ENCODE results near the gene SLC38A10.
A peak's percentile ranks its signal among the peaks of the same experiment; 100 is the strongest.
"Not testable (repeated sequence)": the region's sequence is repeated elsewhere in the genome, so short reads cannot be mapped to it uniquely, and the experiment has no call there.

SLC38A10 gene

DNA sequence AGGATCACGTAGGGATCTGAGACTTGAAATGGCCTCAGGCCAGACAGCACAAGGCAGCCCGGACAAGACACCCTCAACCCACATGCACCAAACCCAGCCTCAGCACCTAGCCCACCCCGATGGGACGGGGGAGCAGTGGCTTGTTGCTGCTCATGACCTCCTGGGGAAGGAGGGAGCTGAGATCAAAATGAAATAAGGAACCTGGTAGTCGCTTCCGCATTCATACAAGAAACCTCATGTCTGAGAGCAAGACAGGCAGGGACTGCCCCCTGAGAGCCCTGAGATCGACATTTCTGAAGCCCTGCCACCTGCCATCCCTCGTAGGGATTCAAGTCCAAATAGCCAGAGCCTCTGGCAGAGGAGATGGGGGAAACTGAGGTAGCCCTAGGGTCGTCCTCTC, 66.7 kb downstream of the SLC38A10 start:
- peak; percentile 51 for DNase-seq (ENCODE audit: low spot score)

DNA sequence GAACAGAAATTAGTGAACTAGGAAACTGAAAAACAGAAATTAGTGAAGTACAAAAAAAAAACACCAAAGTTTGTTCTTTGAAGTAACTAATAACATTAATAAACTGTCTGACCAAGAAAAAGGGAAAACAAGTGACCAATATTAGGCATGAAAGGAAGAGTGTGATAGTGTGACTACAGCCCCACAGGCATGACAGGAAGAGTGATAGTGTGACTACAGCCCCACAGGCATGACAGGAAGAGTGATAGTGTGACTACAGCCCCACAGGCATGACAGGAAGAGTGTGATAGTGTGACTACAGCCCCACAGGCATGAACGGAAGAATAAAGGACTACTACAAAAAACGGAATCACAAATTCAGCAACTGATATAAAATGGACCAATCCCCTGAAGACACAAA, 67.5 kb downstream of the SLC38A10 start:
- DNase-seq (ENCODE audit: low spot score), result not testable (repeated sequence)

DNA sequence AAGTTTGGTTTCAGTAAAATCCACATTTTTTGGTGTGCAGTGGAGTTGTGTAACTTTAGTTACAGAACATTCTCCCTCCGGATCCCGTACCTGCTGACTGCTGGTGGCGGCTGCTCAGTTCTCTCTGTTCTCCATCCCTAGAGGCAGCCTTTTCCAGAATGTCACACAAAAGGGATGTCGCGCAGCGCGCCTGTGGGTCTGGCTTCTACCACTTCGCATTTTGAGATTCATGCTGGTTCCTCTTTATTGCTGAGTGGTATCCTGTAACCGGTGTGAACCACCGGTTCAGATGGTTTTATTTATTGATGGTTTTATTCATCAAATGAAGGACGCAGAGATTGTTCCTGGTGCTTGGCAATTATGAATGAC, 71.4 kb downstream of the SLC38A10 start:
- DNase-seq (ENCODE audit: low spot score), result no peak

DNA sequence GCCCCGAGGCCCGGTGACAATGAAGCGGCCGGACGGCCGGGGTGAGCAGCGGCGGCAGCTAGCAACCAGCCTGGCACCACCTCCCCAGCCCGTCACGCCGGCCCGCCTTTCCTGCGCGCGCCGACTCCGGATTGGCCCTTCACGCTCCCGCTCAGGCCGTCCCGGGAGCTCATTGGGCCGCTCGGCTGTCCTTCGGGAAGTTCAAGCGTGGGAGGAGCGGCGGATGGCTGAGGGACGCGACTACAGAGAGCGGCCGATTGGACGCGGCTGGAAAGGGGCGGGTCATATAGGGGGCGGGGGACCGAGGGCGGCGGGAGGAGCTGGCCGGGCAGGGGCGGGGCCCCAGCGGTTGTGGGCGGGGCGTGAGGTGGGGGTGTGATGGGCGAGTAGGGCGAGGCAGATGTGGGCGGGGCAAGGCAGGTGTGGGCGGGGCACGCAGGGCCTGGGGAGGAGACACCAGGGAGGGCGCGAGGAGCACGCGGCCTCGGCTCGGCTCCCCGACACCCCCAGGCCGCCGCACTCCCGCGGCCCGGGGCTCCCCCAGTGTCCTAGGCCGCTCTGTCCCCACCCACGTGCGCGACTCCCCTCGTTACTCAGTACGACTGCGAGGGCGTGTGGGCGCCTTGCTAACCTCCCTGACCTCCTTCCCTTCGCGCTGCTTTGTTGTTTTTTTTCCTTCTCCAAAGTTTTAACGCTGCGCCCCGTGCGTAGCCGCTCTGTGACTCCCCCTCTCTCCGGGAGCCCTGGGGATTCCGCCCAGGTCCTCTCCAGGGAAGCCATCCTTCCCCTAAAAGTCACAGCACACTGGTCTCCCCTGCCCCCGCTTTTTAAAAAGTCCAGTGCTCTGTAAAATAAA, 72.0 kb downstream of the SLC38A10 start, which contains the start of gene CEP131:
TSS of gene CEP131 (minus strand) at position 60 of the 856 bp plus-strand sequence. CDS start 2,909 bp downstream, outside the sequence.
- peak; percentile 98 for DNase-seq (ENCODE audit: low spot score)

DNA sequence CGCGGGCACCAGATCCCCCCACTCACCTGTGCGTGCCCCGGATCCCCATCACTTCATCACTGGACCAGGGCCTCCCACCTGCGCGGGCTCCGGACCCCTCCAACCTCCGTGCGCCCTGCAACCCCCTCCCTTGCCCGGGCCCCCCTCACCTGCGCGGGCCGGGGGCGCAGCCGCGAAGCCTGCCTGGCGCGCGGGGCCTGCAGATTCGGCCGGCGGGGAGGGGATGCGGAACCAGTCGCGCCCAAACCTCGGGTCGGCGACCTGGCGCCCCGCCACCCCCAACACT, 72.5 kb downstream of the SLC38A10 start:
- no peak for DNase-seq (ENCODE audit: low spot score)

DNA sequence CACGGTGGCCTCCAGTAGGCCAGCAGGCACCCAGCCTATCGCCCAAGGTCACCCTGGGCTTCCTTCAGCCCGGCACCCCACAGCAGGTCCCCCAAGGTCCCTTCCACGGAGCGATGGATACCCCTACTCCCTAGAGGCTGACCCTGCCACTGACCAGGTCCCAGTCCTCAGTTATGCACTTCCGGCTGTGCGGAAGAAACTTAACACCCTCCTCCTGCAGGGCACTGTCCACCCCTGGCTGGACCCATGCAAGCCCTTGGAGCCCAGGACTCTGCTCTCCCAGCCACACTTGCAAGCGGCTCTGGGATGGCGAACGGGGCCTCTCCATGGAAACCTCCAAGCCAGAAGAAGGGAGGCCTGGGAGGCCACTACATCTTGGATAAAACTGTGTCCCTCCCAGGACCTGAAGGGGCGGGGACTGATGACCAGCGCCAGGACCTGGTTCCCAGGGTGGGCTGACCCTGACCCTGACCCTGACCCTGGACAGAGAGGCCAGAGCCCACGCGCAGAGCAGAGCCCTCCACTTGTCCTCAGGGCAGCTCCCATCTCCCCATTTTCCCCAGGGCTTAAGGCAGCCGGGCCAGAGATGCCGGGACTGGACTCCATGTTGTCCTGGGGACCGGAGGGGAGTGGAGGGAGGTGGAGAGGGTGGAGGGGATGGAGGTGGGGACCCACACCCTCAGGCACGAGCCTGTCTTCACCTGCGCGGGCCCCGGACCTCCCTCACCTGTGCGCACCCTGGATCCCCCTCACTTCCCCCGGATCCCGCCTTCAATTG, 73.1 kb downstream of the SLC38A10 start:
- no peak for DNase-seq (ENCODE audit: low spot score)

DNA sequence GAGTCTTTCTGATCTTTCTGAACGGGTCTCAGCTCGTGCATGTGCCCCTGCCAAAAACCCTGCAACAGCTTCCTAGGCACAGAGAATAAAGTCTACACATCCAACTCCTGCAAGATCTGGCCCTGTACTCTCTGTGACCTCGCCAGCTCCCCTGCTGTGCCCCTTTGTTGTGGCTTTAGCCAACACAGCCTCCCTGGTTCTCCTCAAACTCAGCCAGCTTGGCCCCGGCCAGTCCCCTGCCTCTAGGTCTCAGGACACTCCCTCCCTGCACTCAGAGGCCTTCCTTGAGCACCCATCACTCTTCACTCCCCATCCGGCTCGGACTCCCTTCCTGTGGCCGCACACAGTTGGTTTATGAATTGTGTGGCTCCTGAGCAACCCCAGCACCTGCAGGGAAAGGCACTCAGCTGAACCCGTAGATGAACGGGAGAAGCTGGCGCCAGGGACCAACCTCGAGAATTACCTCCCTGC, 73.7 kb downstream of the SLC38A10 start:
- DNase-seq (ENCODE audit: low spot score), result no peak

DNA sequence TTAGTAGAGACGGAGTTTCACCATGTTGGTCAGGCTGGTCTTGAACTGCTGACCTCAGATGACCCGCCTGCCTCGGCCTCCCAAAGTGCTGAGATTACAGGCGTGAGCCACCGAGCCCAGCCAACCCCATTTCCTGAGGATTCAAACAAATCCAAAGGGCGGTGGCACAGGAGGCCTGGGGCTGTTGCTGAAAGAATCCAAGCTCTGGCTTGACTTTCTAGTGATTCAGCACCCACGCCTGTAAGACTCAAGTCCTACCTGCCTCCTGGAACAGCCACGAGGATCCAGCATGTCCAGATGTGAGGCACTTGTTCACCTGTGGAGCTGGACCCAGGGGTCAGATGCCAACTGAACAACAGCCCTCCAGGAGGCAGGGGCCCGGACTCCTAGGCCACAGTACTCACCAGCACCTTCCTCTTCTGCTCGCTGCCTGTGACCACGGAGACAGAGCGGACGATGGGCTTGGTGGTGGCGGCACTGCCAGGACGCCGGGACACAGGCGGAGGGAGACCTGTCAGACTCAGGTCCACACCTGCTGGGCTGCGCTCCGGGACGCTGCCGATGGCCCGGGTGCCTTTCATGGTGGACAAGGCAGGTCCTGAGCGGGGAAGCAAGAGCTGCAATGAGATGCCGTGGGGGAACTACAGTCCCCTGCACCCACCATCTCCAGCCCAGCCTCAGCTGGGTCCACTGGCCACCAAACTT, 75.5 kb downstream of the SLC38A10 start:
- DNase-seq (ENCODE audit: low spot score), result no peak

DNA sequence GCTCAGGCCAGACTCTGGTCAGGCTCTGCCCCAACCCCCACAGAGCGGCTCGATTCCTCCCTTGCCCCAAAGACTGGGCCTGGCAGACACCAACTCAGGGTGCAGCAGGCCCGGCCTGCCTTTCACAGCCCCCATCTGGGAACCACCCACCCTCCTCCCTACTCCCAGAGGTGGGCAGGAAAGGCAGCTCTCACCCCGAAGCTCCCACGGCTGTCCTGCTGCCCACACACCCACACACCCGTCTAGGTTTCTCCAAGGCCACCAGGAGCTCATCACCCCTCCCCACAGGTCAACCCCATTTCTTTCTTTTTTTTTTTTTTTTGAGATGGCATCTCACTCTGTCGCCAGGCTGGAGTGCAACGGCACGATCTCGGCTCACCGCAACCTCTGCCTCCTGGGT, 76.1 kb downstream of the SLC38A10 start:
- no peak for DNase-seq (ENCODE audit: low spot score)

DNA sequence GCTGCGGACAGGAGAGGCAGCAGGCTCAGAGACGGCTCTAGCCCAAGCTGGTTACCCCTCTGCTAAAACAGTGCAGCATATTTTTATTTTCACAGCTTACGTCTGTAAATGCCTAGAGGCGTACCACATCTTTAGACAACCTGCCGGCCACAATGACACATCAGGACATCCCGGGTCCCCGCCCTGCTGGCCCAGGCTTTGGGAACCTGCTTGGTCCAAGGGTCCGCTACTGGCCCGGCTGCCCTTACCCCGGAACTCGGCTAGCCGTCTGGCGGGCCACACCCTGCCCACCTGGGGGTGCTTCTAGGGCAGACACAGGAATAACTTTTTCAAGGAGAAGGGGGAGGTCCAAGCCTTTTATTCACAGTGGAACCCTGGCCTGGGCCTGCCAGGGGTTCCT, 76.6 kb downstream of the SLC38A10 start:
- no peak for DNase-seq (ENCODE audit: low spot score)

DNA sequence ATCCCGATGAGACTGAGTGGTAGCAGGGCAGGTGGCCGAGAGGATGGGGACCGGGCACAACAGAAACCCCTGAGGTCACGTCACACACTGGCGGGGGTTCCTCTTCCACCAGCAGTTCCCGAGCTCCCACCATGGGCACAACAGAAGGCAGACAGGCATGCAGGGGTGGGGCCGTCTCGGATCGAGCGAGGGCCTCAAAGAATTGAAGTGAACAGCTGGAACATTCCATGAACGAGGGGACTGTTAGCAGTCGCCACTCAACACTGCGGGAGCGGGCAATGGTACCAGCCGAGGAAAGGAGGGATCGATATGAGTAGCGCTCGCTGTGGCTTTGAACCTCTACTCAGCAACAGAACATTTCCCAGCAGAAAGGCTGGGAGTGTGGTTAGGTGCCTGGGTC, 77.6 kb downstream of the SLC38A10 start:
- DNase-seq (ENCODE audit: low spot score), result no peak

DNA sequence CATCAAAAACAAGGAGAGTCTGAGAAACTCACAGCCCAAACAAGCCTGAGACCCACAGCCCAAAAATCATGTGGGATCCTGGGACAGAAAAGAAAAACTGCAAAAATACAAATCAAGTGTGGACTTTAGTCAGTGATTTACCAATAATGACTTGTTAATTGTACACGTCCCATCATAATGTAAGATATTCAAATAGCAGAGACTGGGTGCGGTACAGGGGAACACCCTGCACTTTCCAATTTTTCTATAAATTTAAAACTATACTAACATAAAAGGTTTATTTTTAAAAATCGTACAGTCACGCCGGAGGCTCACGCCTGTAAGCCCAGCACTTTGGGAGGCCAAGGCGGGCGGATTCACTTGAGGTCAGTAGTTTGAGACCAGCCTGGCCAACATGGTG, 81.1 kb downstream of the SLC38A10 start:
- DNase-seq (ENCODE audit: low spot score), result no peak

DNA sequence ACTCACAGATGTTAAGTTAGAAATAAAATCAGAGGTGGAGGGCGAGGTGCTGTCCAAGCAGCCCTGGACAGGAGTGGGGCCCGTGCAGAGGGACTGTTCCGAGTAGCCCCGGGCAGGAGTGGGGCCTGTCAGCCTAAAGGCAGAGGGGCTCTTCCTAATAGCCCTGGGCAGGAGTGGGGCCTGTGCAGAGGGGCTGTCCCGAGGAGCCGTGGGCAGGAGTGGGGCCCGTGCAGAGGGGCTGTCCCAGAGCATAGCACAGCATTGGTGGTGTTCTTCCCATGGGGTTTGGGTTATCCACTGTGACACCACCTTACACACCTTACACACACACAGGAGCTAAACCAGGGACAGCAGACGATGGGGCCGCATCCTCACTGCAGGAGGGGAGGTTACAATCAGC, 82.7 kb downstream of the SLC38A10 start:
- no peak for DNase-seq (ENCODE audit: low spot score)

DNA sequence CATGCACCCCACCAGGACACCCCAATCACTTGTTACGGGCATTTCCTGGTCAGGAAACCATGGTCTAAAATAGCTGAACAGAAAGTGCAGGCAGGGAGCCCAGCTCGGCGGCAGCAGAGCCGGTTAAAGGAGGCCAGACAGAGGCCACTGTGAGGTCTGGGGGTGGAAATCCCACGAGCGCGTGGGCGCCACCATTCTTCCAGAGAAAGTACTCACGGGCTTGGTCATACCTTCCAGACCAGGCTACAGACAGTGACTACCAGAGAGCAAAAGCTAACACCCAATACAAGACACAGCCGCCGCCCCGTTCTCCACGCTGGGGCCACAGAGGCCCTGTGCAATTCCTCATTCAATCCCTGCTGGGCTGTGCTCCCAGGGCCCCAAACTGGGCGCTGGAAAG, 84.2 kb downstream of the SLC38A10 start:
- DNase-seq (ENCODE audit: low spot score), result no peak

DNA sequence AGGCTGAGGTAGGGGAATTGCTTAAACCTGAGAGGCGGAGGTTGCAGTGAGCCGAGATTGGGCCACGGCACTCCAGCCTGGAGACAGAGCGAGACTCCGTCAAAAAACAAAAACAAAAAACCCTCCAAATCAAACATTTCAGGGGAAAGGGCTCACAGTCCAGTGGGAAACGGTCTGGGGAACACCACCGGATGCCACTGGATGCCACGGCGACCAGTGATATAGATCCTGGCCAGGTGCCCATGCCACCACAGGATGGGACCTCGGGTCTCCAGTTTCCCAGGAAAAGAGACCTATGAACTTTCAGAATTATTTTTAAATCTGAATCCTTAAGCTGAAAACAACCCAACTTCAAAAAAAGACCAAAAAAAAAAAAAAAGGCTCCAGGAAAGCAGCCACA, 84.6 kb downstream of the SLC38A10 start:
- no peak for DNase-seq (ENCODE audit: low spot score)

DNA sequence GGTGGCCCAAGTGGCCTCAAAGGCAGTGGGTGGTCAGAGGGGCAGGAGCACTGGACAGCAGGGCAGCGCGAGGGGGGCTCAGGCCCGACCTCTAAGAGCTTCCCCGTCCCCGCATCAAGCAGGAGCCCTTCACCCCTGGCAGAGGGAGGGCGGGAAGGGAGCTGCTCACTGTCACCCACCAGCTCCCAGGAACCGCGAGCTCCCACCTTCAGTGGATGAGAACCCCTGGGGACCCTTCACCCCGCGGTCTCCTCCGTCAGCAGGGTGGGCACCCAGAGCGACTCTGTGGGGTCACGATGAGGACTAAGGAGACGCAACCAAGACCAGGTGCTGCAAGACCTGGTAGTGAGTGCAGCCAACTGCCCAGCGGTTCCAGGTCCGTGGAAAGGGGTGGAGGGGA, 86.0 kb downstream of the SLC38A10 start:
- no peak for DNase-seq (ENCODE audit: low spot score)

DNA sequence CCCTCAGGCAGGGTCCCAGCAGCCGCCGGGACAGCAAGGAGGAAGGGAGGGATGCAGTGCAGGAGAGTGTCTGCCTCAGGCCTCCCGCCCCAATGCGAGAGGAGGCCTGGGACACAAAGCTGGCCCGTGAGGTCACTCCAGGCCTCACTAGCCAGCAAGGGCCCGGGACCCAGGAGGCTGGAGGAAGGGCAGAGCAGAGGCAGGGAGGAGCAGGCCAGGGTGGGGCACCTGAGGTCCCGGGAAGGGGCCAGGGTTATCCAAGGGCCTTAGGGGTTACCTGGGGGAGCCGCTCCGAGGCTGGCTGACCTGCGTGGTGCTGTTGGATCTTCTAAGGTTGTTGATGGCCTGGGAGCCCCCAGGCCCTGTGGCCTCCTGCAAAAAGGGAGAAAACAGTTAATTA, 86.5 kb downstream of the SLC38A10 start:
- no peak for DNase-seq (ENCODE audit: low spot score)

DNA sequence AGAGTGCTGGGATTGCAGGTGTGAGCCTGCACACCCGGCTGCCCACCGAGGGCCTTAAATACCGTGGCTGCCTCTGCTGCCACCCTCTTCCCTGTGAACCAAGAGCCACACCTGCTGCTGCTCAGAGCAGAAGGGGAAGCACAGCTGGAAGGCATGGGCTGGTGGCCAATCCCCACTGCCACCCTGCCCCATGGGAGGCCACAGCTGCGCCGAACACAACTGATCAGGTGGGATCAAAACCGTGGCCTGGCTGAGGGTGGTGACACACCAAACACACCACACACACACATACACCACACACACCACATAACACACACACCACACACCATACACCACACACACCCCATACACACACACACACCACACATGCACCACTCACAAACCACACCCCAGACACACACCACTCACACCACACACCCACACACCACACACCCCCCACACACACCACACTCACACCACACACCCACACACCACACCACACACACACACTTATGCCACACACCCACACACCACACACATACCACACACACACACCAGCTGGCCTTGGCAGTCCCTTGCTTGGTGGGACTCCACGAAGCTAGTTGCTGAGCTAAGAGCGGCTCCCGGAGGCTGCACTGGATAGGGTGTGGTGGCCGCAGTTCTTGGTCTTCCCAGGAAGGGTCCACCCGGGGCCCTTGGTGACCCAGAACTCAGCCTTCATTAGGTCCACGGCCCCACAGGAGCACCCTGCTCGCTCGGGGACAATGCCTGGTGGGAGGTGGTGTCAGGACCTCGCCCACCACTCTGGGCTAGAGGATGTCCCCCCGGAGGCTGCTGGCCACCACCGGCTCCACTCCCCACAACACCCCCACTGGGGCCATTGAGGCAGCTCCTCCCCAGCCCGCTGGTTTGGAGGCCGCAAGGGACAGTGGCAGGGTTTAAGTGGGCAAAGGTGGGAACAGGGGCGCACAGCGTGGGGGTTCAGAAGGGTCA, 87.2 kb downstream of the SLC38A10 start:
- no peak for DNase-seq (ENCODE audit: low spot score)

DNA sequence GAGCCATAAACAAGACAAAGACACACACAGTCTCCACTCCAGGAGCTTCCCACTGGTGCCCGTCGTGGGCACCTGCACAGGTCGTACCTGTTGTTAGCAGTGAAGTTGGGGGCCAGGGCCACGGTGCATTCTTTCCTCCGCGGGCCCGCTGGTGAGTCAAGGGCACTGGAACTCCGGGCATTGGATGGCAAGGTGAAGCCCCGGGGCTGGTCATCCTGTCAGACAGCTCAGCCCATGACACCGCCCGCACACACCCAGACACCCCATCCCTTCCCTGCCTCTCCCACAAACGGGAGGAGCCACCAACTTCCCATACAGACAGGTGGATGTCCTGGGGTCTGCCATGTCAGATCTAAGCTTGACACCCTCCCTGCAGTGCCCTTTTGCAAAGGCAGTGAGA, 88.5 kb downstream of the SLC38A10 start:
- DNase-seq (ENCODE audit: low spot score), result no peak

DNA sequence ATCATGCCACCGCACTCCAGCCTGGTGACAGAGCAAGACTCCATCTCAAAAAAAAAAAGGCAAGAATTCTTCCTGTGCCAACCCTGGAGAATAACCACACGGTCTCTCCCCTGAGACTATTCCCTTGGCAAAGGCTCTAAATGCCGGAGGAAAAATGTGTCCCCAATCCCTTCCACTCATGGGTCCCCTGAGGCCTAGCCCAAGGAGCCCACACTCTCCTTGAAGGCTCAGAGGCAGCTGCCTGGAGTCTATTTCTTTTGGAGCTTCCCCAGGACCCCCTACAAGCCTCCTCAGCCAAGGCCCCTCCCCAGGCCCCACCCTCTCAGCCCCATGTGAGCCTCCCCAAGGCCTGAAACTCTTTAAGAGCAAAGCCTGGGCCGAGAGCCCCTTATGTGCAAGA, 88.9 kb downstream of the SLC38A10 start:
- no peak for DNase-seq (ENCODE audit: low spot score)

DNA sequence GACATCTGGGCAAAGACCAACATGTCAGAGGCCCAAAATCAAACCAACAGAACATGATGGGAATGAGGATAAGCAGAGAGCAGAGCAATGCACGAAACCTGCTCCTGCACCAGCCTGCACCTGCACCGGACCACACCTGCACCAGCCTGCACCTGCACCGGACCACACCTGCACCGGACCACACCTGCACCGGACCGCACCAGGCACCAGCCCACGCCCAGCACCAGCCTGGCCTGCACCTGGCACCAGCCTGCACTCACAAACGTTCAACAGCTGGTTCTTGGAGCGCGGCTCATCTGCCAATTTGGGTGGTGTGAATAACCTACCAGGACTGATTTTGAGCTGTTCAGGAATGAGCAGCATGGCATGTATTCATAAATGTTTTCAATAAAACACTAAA, 90.5 kb downstream of the SLC38A10 start:
- no peak for DNase-seq (ENCODE audit: low spot score)

DNA sequence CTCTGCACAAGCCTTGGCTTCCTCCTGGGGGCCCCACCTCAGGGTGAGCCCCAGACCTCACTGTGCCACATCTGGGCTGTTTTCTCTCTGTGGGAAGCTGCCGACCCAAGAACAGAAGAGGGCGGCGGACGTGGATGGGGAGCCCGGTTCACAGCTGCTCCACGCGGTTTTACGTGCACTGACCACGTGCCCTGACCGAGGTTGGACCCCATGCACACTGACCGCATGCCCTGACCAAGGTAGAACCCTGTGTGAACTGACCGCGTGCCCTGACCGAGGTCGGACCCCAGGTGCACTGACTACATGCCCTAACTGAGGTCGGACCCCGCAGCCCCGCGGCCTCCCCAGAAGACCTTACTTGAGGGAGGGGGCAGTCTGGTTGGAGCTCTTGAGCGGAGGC, 92.0 kb downstream of the SLC38A10 start:
- DNase-seq (ENCODE audit: low spot score), result no peak
